MM.1S (cell line): ENCODE results near the gene DCUN1D4.

Experiments
- DNase-seq: peaks from one replicate; pipeline ENCODE4 v3.0.0-alpha.2; 2015
- H2AFZ ChIP-seq: fragments of 300-600 bp; sonication (generic); 2 replicates; pipeline ENCODE4 v1.6.0; 2016; ENCODE audit warnings: antibody characterized with exemption, low read length
- H3F3A ChIP-seq: fragments of 300-600 bp; sonication (generic); 2 replicates; pipeline ENCODE4 v1.6.1; 2016; ENCODE audit warnings: mild to moderate bottlenecking, antibody characterized with exemption, low read length, moderate library complexity, mixed read lengths; ENCODE audit not compliant: insufficient read depth
- H3K27ac ChIP-seq: fragments of 300-600 bp; sonication (generic); 2 replicates; pipeline ENCODE4 v1.5.1; 2016; ENCODE audit warnings: mild to moderate bottlenecking, low read length
- H3K27me3 ChIP-seq: fragments of 300-600 bp; sonication (generic); replicated peaks from 2 replicates; pipeline ENCODE4 v1.6.0; 2016; ENCODE audit warnings: low read length; ENCODE audit not compliant: insufficient read depth
- H3K36me3 ChIP-seq: fragments of 300-600 bp; sonication (generic); replicated peaks from 2 replicates; pipeline ENCODE4 v1.6.1; 2016; ENCODE audit warnings: mild to moderate bottlenecking, low read length, mixed read lengths; ENCODE audit not compliant: insufficient read depth
- H3K4me1 ChIP-seq: fragments of 300-600 bp; sonication (generic); 2 replicates; pipeline ENCODE4 v1.6.1; 2016; ENCODE audit warnings: low read length, mixed read lengths
- H3K4me2 ChIP-seq: fragments of 300-600 bp; sonication (generic); 2 replicates; pipeline ENCODE4 v1.6.0; 2016; ENCODE audit warnings: low read depth, low read length
- H3K4me3 ChIP-seq: fragments of 300-600 bp; sonication (generic); 2 replicates; pipeline ENCODE4 v1.5.1; 2016; ENCODE audit warnings: low read length, mixed read lengths
- H3K79me2 ChIP-seq: fragments of 300-600 bp; sonication (generic); 2 replicates; pipeline ENCODE4 v1.6.1; 2016; ENCODE audit warnings: mixed run types, low read length, mixed read lengths
- H3K9ac ChIP-seq: fragments of 300-600 bp; sonication (generic); 2 replicates; pipeline ENCODE4 v1.6.1; 2016; ENCODE audit warnings: low read length, mixed read lengths
- H3K9me2 ChIP-seq: fragments of 300-600 bp; sonication (generic); replicated peaks from 2 replicates; pipeline ENCODE4 v1.6.1; 2016; ENCODE audit warnings: mild to moderate bottlenecking, low read length, mixed read lengths; ENCODE audit not compliant: insufficient read depth
- H3K9me3 ChIP-seq: fragments of 300-600 bp; sonication (generic); replicated peaks from 2 replicates; pipeline ENCODE4 v1.6.1; 2016; ENCODE audit warnings: mild to moderate bottlenecking, low read length, mixed read lengths; ENCODE audit not compliant: insufficient read depth
- H4K20me1 ChIP-seq: fragments of 300-600 bp; sonication (generic); 2 replicates; pipeline ENCODE4 v1.6.1; 2016; ENCODE audit warnings: mild to moderate bottlenecking, low read length, moderate library complexity, mixed read lengths; ENCODE audit not compliant: insufficient read depth
- EZH2 ChIP-seq: fragments of 300-600 bp; sonication (generic); optimal IDR thresholded peaks from 2 replicates; pipeline ENCODE3; 2017; ENCODE audit warnings: low read depth, mild to moderate bottlenecking, antibody characterized with exemption, low read length, mixed read lengths
- EZH2phosphoT487 ChIP-seq: fragments of 300-600 bp; sonication (generic); IDR thresholded peaks from 2 replicates; pipeline ENCODE4 v1.6.1; 2018; ENCODE audit warnings: antibody characterized with exemption, low read length
- TF ChIP-seq, protein P1 (sequence below): fragments of 300-600 bp; sonication (generic); IDR thresholded peaks from 2 replicates; pipeline ENCODE4 v1.5.1; 2016; ENCODE audit warnings: antibody characterized with exemption, low read length, mixed read lengths

The DCUN1D4 gene

GRCh38 chr4:51850294-51850693 lies 7.3 kb downstream of the DCUN1D4 start:
- H2AFZ ChIP-seq, result no peak overlapping the region
- H3K9ac ChIP-seq, result no peak overlapping the region
- no peak for DNase-seq
- no peaks in the 10 kb centered on the region for H3K9me3 ChIP-seq
- H3K4me3 ChIP-seq, result no peak overlapping the region
- no peaks in the 10 kb centered on the region for H3F3A ChIP-seq
- no peaks in the 10 kb centered on the region for H3K27me3 ChIP-seq
- no peak overlapping the region for H3K27ac ChIP-seq
- H3K4me1 ChIP-seq, result 0 out of 2 replicates have a peak, but pooled peaks cover 5% of the 10 kb centered on the region
- TF ChIP-seq, protein P1, sequence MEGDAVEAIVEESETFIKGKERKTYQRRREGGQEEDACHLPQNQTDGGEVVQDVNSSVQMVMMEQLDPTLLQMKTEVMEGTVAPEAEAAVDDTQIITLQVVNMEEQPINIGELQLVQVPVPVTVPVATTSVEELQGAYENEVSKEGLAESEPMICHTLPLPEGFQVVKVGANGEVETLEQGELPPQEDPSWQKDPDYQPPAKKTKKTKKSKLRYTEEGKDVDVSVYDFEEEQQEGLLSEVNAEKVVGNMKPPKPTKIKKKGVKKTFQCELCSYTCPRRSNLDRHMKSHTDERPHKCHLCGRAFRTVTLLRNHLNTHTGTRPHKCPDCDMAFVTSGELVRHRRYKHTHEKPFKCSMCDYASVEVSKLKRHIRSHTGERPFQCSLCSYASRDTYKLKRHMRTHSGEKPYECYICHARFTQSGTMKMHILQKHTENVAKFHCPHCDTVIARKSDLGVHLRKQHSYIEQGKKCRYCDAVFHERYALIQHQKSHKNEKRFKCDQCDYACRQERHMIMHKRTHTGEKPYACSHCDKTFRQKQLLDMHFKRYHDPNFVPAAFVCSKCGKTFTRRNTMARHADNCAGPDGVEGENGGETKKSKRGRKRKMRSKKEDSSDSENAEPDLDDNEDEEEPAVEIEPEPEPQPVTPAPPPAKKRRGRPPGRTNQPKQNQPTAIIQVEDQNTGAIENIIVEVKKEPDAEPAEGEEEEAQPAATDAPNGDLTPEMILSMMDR, result no peak
- no peak for TF ChIP-seq EZH2phosphoT487
- TF ChIP-seq EZH2, result no peak
- no peak overlapping the region for H3K4me2 ChIP-seq
- H3K9me2 ChIP-seq, result no peaks in the 10 kb centered on the region
- no peaks in the 10 kb centered on the region for H4K20me1 ChIP-seq
- peaks cover 92% of the 10 kb centered on the region for H3K79me2 ChIP-seq
- H3K36me3 ChIP-seq, result peaks cover 4% of the 10 kb centered on the region; the same call in 1 of the 2 replicates

- Histone ChIP-seq H3K4me3 (no peak overlapping the region), H3F3A (no peaks in the 10 kb centered on the region), H3K36me3 (peaks cover 4% of the 10 kb centered on the region; the same call in 1 of the 2 replicates), H3K4me1 (0 out of 2 replicates have a peak, but pooled peaks cover 5% of the 10 kb centered on the region), H2AFZ (no peak overlapping the region), H3K9me2 (no peaks in the 10 kb centered on the region), H3K9ac (no peak overlapping the region), H3K9me3 (no peaks in the 10 kb centered on the region), H3K27ac (no peak overlapping the region), H3K79me2 (peaks cover 92% of the 10 kb centered on the region), H4K20me1 (no peaks in the 10 kb centered on the region), H3K4me2 (no peak overlapping the region), H3K27me3 (no peaks in the 10 kb centered on the region)
- DNase-seq, result no peak
- no peak for TF ChIP-seq EZH2
- TF ChIP-seq, protein P1, result no peak
- TF ChIP-seq EZH2phosphoT487, result no peak
Observed at GRCh38 chr4:51851090-51851936, 8.4 kb downstream of the DCUN1D4 start.

GRCh38 chr4:51851937-51852290 lies 9.0 kb downstream of the DCUN1D4 start:
- H3K9ac ChIP-seq, result no peak overlapping the region
- H3K4me3 ChIP-seq, result no peak overlapping the region
- H3F3A ChIP-seq, result no peaks in the 10 kb centered on the region
- no peak overlapping the region for H3K27ac ChIP-seq
- no peak overlapping the region for H2AFZ ChIP-seq
- TF ChIP-seq EZH2phosphoT487, result no peak
- DNase-seq, result no peak
- H3K9me3 ChIP-seq, result no peaks in the 10 kb centered on the region
- H3K36me3 ChIP-seq, result no peaks in the 10 kb centered on the region
- no peak overlapping the region for H3K4me2 ChIP-seq
- H3K9me2 ChIP-seq, result no peaks in the 10 kb centered on the region
- 0 out of 2 replicates have a peak, but pooled peaks cover 5% of the 10 kb centered on the region for H3K4me1 ChIP-seq
- H3K27me3 ChIP-seq, result no peaks in the 10 kb centered on the region
- H4K20me1 ChIP-seq, result no peaks in the 10 kb centered on the region
- H3K79me2 ChIP-seq, result peaks cover 92% of the 10 kb centered on the region
